A549 (cell line): ENCODE measurements around the gene REN.

Experiments used
- CTCF ChIP-seq: fragments of >200 bp; sonication (Bioruptor Twin); formaldehyde crosslinking; IDR thresholded peaks from 3 replicates; pipeline ENCODE4 v1.5.1; 2016
- EHMT2 ChIP-seq: fragments of 200-600 bp; sonication (generic); IDR thresholded peaks from 2 replicates; pipeline ENCODE4 v1.6.1; 2016; ENCODE audit warnings: antibody characterized with exemption, low read depth, mild to moderate bottlenecking, moderate library complexity
- HDAC2 ChIP-seq: fragments of 200-600 bp; sonication (generic); IDR thresholded peaks from 2 replicates; pipeline ENCODE4 v1.6.1; 2016
- JUNB ChIP-seq: fragments of >200 bp; sonication (Bioruptor Twin); formaldehyde crosslinking; IDR thresholded peaks from 2 replicates; pipeline ENCODE4 v1.6.1; 2016
- MAFK ChIP-seq: fragments of 450-650 bp; IDR thresholded peaks from 2 replicates; pipeline ENCODE4 v1.6.1; 2014; ENCODE audit not compliant: partially characterized antibody
- MAX ChIP-seq: IDR thresholded peaks from 2 replicates; pipeline ENCODE4 v1.6.1; 2012
- NFE2L2 ChIP-seq: fragments of 150-350 bp; conservative IDR thresholded peaks from 2 replicates; pipeline ENCODE4 v1.6.1; 2014; ENCODE audit warnings: low read length
- PHF8 ChIP-seq: fragments of 200-600 bp; sonication (generic); IDR thresholded peaks from 2 replicates; pipeline ENCODE4 v1.6.1; 2016; ENCODE audit warnings: low read depth, mild to moderate bottlenecking, antibody characterized with exemption, moderate library complexity, borderline replicate concordance
- POLR2A ChIP-seq: IDR thresholded peaks from 2 replicates; pipeline ENCODE4 v1.6.1; 2012; ENCODE audit warnings: mild to moderate bottlenecking, low read length
- POLR2AphosphoS2 ChIP-seq: conservative IDR thresholded peaks from 2 replicates; pipeline ENCODE4 v1.6.1; 2012; ENCODE audit warnings: low read length, improper control_type of control experiment, inconsistent platforms
- ZNF302 ChIP-seq: fragments of 250-450 bp; sonication (Bioruptor Pico); IDR thresholded peaks from 2 replicates; pipeline ENCODE4 v1.9.0; 2021; ENCODE audit warnings: inconsistent platforms, mild to moderate bottlenecking, moderate library complexity

GRCh38 chr1:204176049-204176448 is 9.9 kb upstream of the REN start:
- no peak for TF ChIP-seq POLR2A
- no peak for TF ChIP-seq CTCF
- no peak for TF ChIP-seq MAFK
- TF ChIP-seq NFE2L2: no peak
- TF ChIP-seq MAX: no peak
- TF ChIP-seq ZNF302 (CRISPR knock-in tag): no peak
- TF ChIP-seq PHF8: no peak
- no peak for TF ChIP-seq JUNB
- TF ChIP-seq HDAC2: no peak
- TF ChIP-seq POLR2AphosphoS2: no peak
- no peak for TF ChIP-seq EHMT2
